Fibroblast of villous mesenchyme (primary cell): Measurements from ENCODE around the gene DDRGK1. TPM values are rescaled to one million over a fixed set of nuclear protein-coding genes. Genes with fewer than 3 reads are reported as not detected.

Source experiments
- DNase-seq: peaks from one replicate; pipeline ENCODE4 v3.0.0-alpha.2; 2010; ENCODE audit warnings: low read depth
- H3K4me3 ChIP-seq: 2 replicates; pipeline ENCODE4 v1.5.1; 2011; ENCODE audit warnings: low read depth, mild to moderate bottlenecking, low read length
- total RNA-seq: library from RNA; depleted of rRNA; stranded (reverse); fragments of >200 nt; gene quantifications from 2 replicates; pipeline ENCODE4 v1.2.3, GENCODE V29; 2012
- TF ChIP-seq, protein P1 (sequence below): IDR thresholded peaks from 2 replicates; pipeline ENCODE4 v1.5.1; 2012; ENCODE audit warnings: low read depth, mild to moderate bottlenecking, low read length; ENCODE audit not compliant: insufficient read depth

Gene DDRGK1
- total RNA-seq, 1 donor = 21.6 TPM

DNA sequence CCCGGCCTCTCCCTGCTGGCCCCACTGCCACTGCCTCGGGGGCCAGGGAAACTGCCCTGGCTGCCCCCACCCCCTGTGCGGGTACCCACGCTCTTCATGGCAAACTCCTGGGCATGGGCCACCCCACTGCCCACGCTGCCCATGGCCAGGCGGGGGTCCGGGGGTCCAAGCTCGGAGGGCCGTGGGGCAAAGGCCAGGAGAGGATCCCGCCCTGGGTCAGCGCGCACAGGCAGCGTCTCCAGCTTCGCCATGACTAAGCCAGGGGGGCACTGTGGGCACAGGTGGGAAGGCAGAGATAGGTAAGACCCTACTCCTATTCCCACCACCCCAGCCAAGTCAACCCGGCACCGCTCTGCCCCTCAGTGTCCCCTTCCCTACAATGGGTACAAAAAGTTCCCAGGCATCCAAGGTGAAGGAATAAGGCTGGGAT is 37.6 kb downstream of the DDRGK1 start:
- DNase-seq = no peak
- no peak overlapping the region for H3K4me3 ChIP-seq
- TF ChIP-seq, protein P1, sequence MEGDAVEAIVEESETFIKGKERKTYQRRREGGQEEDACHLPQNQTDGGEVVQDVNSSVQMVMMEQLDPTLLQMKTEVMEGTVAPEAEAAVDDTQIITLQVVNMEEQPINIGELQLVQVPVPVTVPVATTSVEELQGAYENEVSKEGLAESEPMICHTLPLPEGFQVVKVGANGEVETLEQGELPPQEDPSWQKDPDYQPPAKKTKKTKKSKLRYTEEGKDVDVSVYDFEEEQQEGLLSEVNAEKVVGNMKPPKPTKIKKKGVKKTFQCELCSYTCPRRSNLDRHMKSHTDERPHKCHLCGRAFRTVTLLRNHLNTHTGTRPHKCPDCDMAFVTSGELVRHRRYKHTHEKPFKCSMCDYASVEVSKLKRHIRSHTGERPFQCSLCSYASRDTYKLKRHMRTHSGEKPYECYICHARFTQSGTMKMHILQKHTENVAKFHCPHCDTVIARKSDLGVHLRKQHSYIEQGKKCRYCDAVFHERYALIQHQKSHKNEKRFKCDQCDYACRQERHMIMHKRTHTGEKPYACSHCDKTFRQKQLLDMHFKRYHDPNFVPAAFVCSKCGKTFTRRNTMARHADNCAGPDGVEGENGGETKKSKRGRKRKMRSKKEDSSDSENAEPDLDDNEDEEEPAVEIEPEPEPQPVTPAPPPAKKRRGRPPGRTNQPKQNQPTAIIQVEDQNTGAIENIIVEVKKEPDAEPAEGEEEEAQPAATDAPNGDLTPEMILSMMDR = no peak

DNA sequence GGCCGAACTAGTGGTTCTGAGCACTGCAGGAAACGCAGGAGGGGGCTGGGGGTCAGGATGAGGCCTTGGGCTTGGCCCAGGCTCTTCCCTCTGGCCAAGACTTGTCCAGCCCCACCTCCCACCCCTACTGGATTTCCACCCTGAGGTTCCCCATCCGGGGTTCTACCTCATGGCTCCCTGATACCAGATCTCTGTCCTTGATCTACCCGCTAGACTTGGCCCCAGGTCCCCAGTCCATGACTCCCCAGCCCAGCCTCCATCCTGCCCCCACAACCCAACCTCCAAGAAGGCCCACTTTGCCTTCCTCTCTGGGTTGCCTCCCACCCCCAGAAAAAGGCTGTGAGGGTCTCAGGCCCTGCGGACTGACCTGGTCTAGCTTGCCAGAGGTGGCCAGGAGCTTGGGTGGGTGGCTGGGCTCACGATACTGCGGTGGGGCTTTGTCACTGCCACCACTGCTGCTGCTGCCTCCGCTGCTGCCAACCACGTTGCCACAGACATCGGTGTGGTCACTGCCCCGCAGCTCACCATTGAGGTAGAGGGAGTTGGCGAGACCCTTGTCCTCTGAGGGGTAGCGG is 38.1 kb downstream of the DDRGK1 start:
- TF ChIP-seq, protein P1 = no peak
- no peak for DNase-seq

DNA sequence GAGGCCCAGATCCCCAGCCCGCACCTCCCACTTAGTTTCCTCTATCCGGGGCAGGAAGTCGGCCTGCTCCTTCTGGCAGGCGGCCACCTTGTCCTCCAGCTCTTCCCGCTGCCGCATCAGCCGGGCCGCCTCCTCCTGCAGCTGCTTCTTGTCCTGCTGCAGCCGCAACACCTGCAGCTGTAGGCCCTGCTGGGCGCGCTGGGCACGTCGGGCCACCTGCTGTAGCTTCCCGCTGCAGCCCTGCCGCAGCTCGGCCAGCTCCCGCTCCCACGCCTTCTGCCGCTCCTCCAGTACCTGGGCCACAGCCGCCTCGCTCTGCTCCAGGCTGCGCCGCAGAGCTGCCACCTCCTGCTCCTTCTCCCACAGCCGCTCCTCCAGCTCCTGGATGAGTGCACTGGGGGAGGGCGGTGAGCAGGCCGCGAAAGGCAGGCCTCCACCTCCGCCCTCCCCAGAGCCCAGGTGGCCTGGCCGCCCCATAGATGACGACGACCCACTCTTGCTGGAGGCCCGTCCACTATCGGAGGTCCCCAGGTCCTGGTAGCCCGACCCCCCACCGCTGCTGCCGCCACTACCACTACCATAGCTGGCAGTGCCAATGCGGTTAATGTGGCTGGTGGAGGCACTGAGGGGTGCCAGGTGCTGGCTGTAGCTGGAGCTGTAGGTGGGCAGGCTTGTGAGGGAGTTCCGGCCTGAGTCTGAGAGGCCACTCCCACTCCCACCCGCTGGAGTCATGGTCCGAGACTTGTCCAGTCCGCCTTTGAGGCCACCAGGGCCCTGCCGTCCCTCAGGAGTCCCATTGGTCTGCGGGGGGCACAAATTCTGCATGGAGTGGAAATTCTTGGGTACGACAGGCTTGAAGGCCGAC is 38.8 kb downstream of the DDRGK1 start:
- H3K4me3 ChIP-seq = no peak overlapping the region
- DNase-seq = peak; percentile 49
- TF ChIP-seq, protein P1 = no peak

More for the DNA sequence above, 38.1 kb downstream of the DDRGK1 start:
- no peak overlapping the region for H3K4me3 ChIP-seq

DNA sequence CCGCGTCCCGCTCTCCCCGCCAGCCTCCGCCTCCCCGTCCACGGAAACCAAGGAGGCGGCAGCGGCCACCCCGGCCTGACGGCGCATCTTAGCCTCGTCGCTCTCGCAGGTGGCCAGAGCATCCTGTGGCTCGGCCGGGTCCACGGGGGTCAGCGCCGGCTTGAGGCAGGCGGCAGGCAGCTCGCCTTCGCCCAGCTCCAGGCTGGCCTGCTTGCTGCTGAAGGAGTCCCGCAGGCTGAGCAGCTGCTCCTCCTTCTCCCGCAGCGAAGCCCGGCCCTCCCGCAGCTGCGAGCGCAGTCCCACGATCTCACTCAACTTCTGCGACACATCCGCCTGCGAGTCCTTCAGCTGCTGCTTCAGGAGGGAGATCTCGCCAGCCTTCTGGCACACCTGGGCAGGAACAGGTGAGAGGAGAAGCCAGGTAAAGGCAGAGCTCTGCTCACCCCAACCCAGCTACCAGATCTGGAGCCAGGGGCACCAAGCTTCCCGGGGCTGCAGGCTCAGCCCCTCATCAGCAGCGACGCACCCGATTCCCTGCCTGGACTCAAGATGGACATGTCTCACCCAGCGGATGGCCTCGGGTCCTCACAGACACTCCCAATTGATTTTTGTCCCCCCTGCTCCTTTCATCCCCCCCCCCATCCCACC is 39.6 kb downstream of the DDRGK1 start:
- TF ChIP-seq, protein P1 = no peak
- DNase-seq = no peak
- H3K4me3 ChIP-seq = no peak overlapping the region

DNA sequence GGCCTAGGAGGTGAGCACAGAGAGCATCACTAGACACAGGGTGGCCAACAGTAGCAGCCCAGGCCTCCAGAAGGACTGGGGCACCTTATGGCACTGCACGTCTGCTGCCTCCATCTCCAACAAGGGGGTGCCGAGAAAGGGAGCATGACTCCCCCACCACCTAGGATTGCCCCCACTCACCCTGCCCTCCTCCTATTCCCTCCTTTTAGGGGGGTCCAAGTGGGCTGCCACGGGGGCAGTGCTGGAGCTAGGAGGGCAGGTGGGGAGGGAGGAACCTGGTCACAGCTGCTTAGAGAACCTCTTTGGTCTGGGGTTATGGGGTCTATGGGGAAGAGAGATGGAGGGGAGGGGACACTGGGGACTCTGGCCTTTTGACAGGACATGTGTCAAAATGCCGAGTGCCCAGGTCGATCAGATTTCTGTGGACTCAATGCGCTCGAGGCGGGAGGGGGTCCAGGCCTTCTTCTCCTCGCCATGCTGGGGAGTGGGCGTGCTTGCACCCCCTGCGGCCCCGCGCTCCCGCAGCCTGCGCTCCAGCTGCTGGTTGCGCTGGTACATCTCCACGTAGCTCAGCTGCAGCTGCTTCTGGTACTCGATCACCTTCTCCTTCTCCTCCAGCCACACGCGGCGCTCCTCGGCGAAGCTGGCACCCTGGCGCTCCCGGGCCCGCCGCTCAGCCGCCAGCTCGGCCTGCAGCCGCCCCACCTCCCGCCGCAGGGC is 40.3 kb downstream of the DDRGK1 start:
- TF ChIP-seq, protein P1 = no peak
- no peak overlapping the region for H3K4me3 ChIP-seq
- no peak for DNase-seq
